Left ventricle myocardium inferior (tissue), 1 donor: Measurements from ENCODE around the gene TCEA2. TPM values are rescaled to one million over a fixed set of nuclear protein-coding genes. Genes with fewer than 3 reads are reported as not detected.
A peak's percentile ranks its signal among the peaks of the same experiment; 100 is the strongest.

Experiments
- DNase-seq: peaks from one replicate; pipeline ENCODE4 v3.0.0-alpha.2; 2020
- H3K27ac ChIP-seq: fragments of 200-600 bp; replicated peaks from 2 replicates; pipeline ENCODE4 v1.8.0; 2021
- H3K27me3 ChIP-seq: fragments of 200-600 bp; 2 replicates; pipeline ENCODE4 v1.8.0; 2021; ENCODE audit warnings: low read depth
- H3K36me3 ChIP-seq: fragments of 200-600 bp; 2 replicates; pipeline ENCODE4 v1.8.0; 2021
- H3K4me1 ChIP-seq: fragments of 200-600 bp; 2 replicates; pipeline ENCODE4 v1.8.0; 2021
- H3K4me3 ChIP-seq: fragments of 200-600 bp; 2 replicates; pipeline ENCODE4 v1.8.0; 2021; ENCODE audit warnings: mild to moderate bottlenecking, moderate library complexity
- H3K9me3 ChIP-seq: fragments of 200-600 bp; replicated peaks from 2 replicates; pipeline ENCODE4 v1.8.0; 2021
- CTCF ChIP-seq: fragments of 200-600 bp; IDR thresholded peaks from 2 replicates; pipeline ENCODE4 v1.8.0; 2021; ENCODE audit warnings: antibody characterized with exemption, mild to moderate bottlenecking, borderline replicate concordance
- intact Hi-C: fragments of 100-400 bp; cut with micrococcal nuclease; formaldehyde crosslinking; loops from one replicate; pipeline ENCODE4 v1.11.0; 2022
- total RNA-seq: library from RNA; stranded (reverse); fragmentation: NEBNext Ultra II Directional; extraction: Animal tissue kit (Norgen Biotek cat#: 25700); gene quantifications from one replicate; pipeline ENCODE4 v1.2.1, GENCODE V29; 2021
- donor health status: DM: no; HTN: yes; CAD: no; lungs with severe emphysema.

The TCEA2 gene
- total RNA-seq, 1 donor from 2014 or later: 38.9 TPM

GRCh38 chr20:64067733-64068307 lies 4.8 kb downstream of the TCEA2 start:
- Histone ChIP-seq H3K9me3 (no peaks in the 10 kb centered on the region), H3K4me3 (no peak overlapping the region), H3K4me1 (peaks cover 26% of the 10 kb centered on the region), H3K27me3 (no peaks in the 10 kb centered on the region), H3K27ac (no peak overlapping the region), H3K36me3 (peaks cover 8% of the 10 kb centered on the region)
- DNase-seq: no peak
- intact Hi-C loops: no loop called here
- no peak for TF ChIP-seq CTCF

GRCh38 chr20:64068386-64069208 lies 5.6 kb downstream of the TCEA2 start:
- intact Hi-C loops: no loop called here
- Histone ChIP-seq H3K27ac (no peak overlapping the region), H3K4me1 (peaks cover 20% of the 10 kb centered on the region), H3K9me3 (no peaks in the 10 kb centered on the region), H3K4me3 (no peak overlapping the region), H3K36me3 (peaks cover 12% of the 10 kb centered on the region), H3K27me3 (no peaks in the 10 kb centered on the region)
- TF ChIP-seq CTCF: no peak
- DNase-seq: no peak

- intact Hi-C loops: no loop called here
- H3K27ac ChIP-seq: no peak overlapping the region
- no peaks in the 10 kb centered on the region for H3K27me3 ChIP-seq
- TF ChIP-seq CTCF: no peak
- DNase-seq: no peak
- H3K4me1 ChIP-seq: peaks cover 14% of the 10 kb centered on the region
- no peaks in the 10 kb centered on the region for H3K9me3 ChIP-seq
- H3K36me3 ChIP-seq: peaks cover 16% of the 10 kb centered on the region
- H3K4me3 ChIP-seq: no peak overlapping the region
These were observed 6.2 kb downstream of the TCEA2 start for GRCh38 chr20:64069209-64069613.

GRCh38 chr20:64069614-64070243 lies 6.7 kb downstream of the TCEA2 start:
- Histone ChIP-seq H3K9me3 (no peaks in the 10 kb centered on the region), H3K27me3 (no peaks in the 10 kb centered on the region), H3K4me3 (no peak overlapping the region), H3K27ac (no peak overlapping the region), H3K36me3 (peaks cover 16% of the 10 kb centered on the region), H3K4me1 (peaks cover 9% of the 10 kb centered on the region)
- intact Hi-C loops: no loop called here
- peak; percentile 72 for TF ChIP-seq CTCF
- DNase-seq: no peak

- intact Hi-C loops: no loop called here
- H3K4me1 ChIP-seq: peaks cover 2% of the 10 kb centered on the region
- peaks cover 16% of the 10 kb centered on the region for H3K36me3 ChIP-seq
These were observed 7.4 kb downstream of the TCEA2 start for GRCh38 chr20:64070244-64070993.

More at GRCh38 chr20:64070244-64070993, 7.4 kb downstream of the TCEA2 start:
- no peaks in the 10 kb centered on the region for H3K9me3 ChIP-seq
- no peak overlapping the region for H3K27ac ChIP-seq
- no peak overlapping the region for H3K4me3 ChIP-seq
- no peak for TF ChIP-seq CTCF
- DNase-seq: no peak
- no peaks in the 10 kb centered on the region for H3K27me3 ChIP-seq
